H1 (cell line): Measurements from ENCODE around the gene CDK5R1.

Experiments
- ATF3 ChIP-seq: IDR thresholded peaks from 2 replicates; pipeline ENCODE4 v1.6.1; 2011; ENCODE audit warnings: low read depth, mild to moderate bottlenecking, low read length; ENCODE audit not compliant: insufficient read depth
- CTCF ChIP-seq, 3 experiments: IDR thresholded peaks; 1 replicate in 2 of 3; 2 replicates in 1 of 3; pipeline versions ENCODE4 v1.5.1 to v1.6.1; 2011; ENCODE audit warnings: low read length in 3 of 3, mild to moderate bottlenecking in 3 of 3, inconsistent platforms in 2 of 3, low read depth in 1 of 3, moderate library complexity in 1 of 3; ENCODE audit not compliant: insufficient read depth in 1 of 3; ENCODE audit errors: control extremely low read depth in 1 of 3
- GABPA ChIP-seq: IDR thresholded peaks from 2 replicates; pipeline ENCODE4 v1.6.1; 2011; ENCODE audit warnings: mild to moderate bottlenecking, low read length, moderate library complexity, borderline replicate concordance; ENCODE audit not compliant: insufficient read depth
- KDM5A ChIP-seq: fragments of 200-600 bp; IDR thresholded peaks from 2 replicates; pipeline ENCODE4 v1.7.1; 2012; ENCODE audit warnings: mild to moderate bottlenecking, low read length, inconsistent platforms, mixed read lengths
- MAFK ChIP-seq: IDR thresholded peaks from 2 replicates; pipeline ENCODE4 v1.6.1; 2012; ENCODE audit warnings: low read depth, mild to moderate bottlenecking, improper control_type of control experiment, low read length
- MAX ChIP-seq: IDR thresholded peaks from 2 replicates; pipeline ENCODE4 v1.6.1; 2012; ENCODE audit warnings: inconsistent platforms
- POLR2A ChIP-seq, 2 experiments: IDR thresholded peaks; 1 replicate in 1 of 2; 2 replicates in 1 of 2; pipeline ENCODE4 v1.6.1; 2011; ENCODE audit warnings: low read depth in 2 of 2, low read length in 2 of 2, mild to moderate bottlenecking in 2 of 2; ENCODE audit errors: control extremely low read depth in 1 of 2
- POLR2AphosphoS5 ChIP-seq: IDR thresholded peaks from 2 replicates; pipeline ENCODE4 v1.6.1; 2011; ENCODE audit warnings: low read depth, low read length
- RBBP5 ChIP-seq: IDR thresholded peaks from 2 replicates; pipeline ENCODE4 v1.7.1; 2012; ENCODE audit warnings: low read depth, mild to moderate bottlenecking, inconsistent platforms, low read length, moderate library complexity, borderline replicate concordance
- TEAD4 ChIP-seq: IDR thresholded peaks from 2 replicates; pipeline ENCODE4 v1.6.1; 2012; ENCODE audit warnings: low read depth, low read length, inconsistent platforms, mixed read lengths

GRCh38 chr17:32445971-32446370 lies 40.8 kb upstream of the CDK5R1 start:
- TF ChIP-seq POLR2AphosphoS5 (no peak), KDM5A (no peak), CTCF (IDR thresholded peaks at IDR 0.05; ENCODE audit: control extremely low read depth in 1 of 3, insufficient read depth in 1 of 3, low read depth in 1 of 3, low read length in 3 of 3) (no peak), TEAD4 (no peak), GABPA (no peak), ATF3 (no peak), MAFK (no peak), RBBP5 (no peak), POLR2A (IDR thresholded peaks at IDR 0.05; ENCODE audit: control extremely low read depth in 1 of 2, low read depth in 2 of 2, low read length in 2 of 2) (no peak), MAX (no peak)
